Spleen (tissue), 11 donors: ENCODE results near the gene RBM27. TPM values are rescaled to one million over a fixed set of nuclear protein-coding genes. Genes with fewer than 3 reads are reported as not detected.
"Not testable (repeated sequence)": the region's sequence is repeated elsewhere in the genome, so short reads cannot be mapped to it uniquely, and the experiment has no call there.

Experiments
- DNase-seq: peaks from one replicate; pipeline ENCODE4 v3.0.0-alpha.2; 2020
- H3K27ac ChIP-seq, 8 donors: fragments of 200-600 bp; sonication (generic) in 7 of 8; 1 replicate in 4 of 8; 2 replicates in 4 of 8; pipeline versions ENCODE4 v1.5.0 to v1.8.0; 2016 to 2021; ENCODE audit warnings: inconsistent platforms in 4 of 8, mild to moderate bottlenecking in 4 of 8, moderate library complexity in 1 of 8
- H3K27me3 ChIP-seq, 7 donors: fragments of 200-600 bp; sonication (generic) in 6 of 7; replicated peaks in 1 of 7; 1 replicate in 4 of 7; 2 replicates in 3 of 7; pipeline versions ENCODE4 v1.5.0 to v1.8.0; 2016 to 2021; ENCODE audit warnings: inconsistent platforms in 3 of 7, mild to moderate bottlenecking in 1 of 7
- H3K36me3 ChIP-seq, 6 donors: fragments of 200-600 bp; sonication (generic) in 5 of 6; 1 replicate in 4 of 6; 2 replicates in 2 of 6; pipeline versions ENCODE4 v1.5.0 to v1.8.0; 2016 to 2021; ENCODE audit warnings: inconsistent platforms in 2 of 6
- H3K4me1 ChIP-seq, 6 donors: fragments of 200-600 bp; sonication (generic) in 5 of 6; 1 replicate in 3 of 6; 2 replicates in 3 of 6; pipeline versions ENCODE4 v1.5.0 to v1.8.0; 2016 to 2021; ENCODE audit warnings: inconsistent platforms in 3 of 6
- H3K4me3 ChIP-seq, 8 donors: fragments of 200-600 bp; sonication (generic) in 7 of 8; 1 replicate in 4 of 8; 2 replicates in 4 of 8; pipeline versions ENCODE4 v1.5.0 to v1.8.0; 2016 to 2021; ENCODE audit warnings: inconsistent platforms in 4 of 8, mild to moderate bottlenecking in 4 of 8, moderate library complexity in 2 of 8
- H3K9me3 ChIP-seq, 8 donors: fragments of 200-600 bp; sonication (generic) in 7 of 8; 1 replicate in 4 of 8; 2 replicates in 4 of 8; pipeline versions ENCODE4 v1.5.0 to v1.8.0; 2016 to 2021; ENCODE audit warnings: inconsistent platforms in 4 of 8
- CTCF ChIP-seq, 11 experiments: fragments of 200-600 bp in 7 of 11; fragments of 450-650 bp in 4 of 11; sonication (generic) in 4 of 11; IDR thresholded peaks in 8 of 11; conservative IDR thresholded peaks in 3 of 11; 1 replicate in 7 of 11; 2 replicates in 4 of 11; pipeline versions ENCODE4 v1.4.0 to v1.8.0; 2016 to 2021; ENCODE audit warnings: antibody characterized with exemption in 11 of 11, inconsistent platforms in 4 of 11, mild to moderate bottlenecking in 1 of 11
- POLR2A ChIP-seq, 3 donors: fragments of 450-650 bp; IDR thresholded peaks; one replicate each; pipeline ENCODE4 v1.5.1; 2017; ENCODE audit warnings: antibody characterized with exemption in 3 of 3, mild to moderate bottlenecking in 1 of 3
- POLR2AphosphoS5 ChIP-seq, 3 donors: sonication (generic); formaldehyde crosslinking; IDR thresholded peaks; one replicate each; pipeline ENCODE4 v1.5.1; 2017; ENCODE audit warnings: antibody characterized with exemption in 3 of 3
- WGBS, 5 donors: extraction: QIAGEN DNeasy Blood & Tissue Kit in 3 of 5; methylation state at CpG; one replicate each; pipeline versions ENCODE4 v1.1.5 to v1.1.7; 2013 to 2018; 5-methylcytosine and 5-hydroxymethylcytosine counted together
- intact Hi-C: fragments of 100-400 bp; cut with DNase I; formaldehyde crosslinking; loops from one replicate; pipeline ENCODE4 v1.15.0; 2023; ENCODE audit warnings: low total_unique reads
- polyA plus RNA-seq, 3 donors: library from polyadenylated mRNA; stranded (reverse); fragments of 200-250 nt; gene quantifications; one replicate each; pipeline ENCODE4 v1.2.1, GENCODE V29; 2013
- total RNA-seq, 7 donors: library from RNA; depleted of rRNA in 3 of 7; stranded (reverse); fragments of >200 nt in 3 of 7; fragmentation: NEBNext Ultra II Directional in 4 of 7; extraction: Animal tissue kit (Norgen Biotek cat#: 25700) in 4 of 7; gene quantifications; one replicate each; pipeline versions ENCODE4 v1.1.0 to v1.2.1, GENCODE V29; 2016 to 2021
- donor health status: healthy with polysubstance abuse.
- donor health status: DM: no; HTN: no; CAD: no; lungs with moderate emphysema.
- donor health status: DM: no; HTN: no; CAD: no.
- donor health status: Bipolar disorder and iron deficiency.
- donor health status: healthy.
- donor health status: DM: no; HTN: no; CAD: no.
- donor health status: DM: yes; HTN: yes; CAD: no.

Gene RBM27
- total and polyA plus RNA-seq, 10 donors: 5.5 to 26.4 (median 17.9) TPM

- Histone ChIP-seq H3K4me1 (peaks cover 2 to 15% (median 11%) of the 10 kb centered on the region in 6 donors), H3K9me3 (no peaks in the 10 kb centered on the region), H3K36me3 (no peaks in the 10 kb centered on the region), H3K27me3 (no peaks in the 10 kb centered on the region), H3K27ac (no peak overlapping the region), H3K4me3 (no peak overlapping the region)
- TF ChIP-seq POLR2AphosphoS5 (IDR thresholded peaks at IDR 0.05) (no peak), POLR2A (IDR thresholded peaks at IDR 0.05) (no peak), CTCF (IDR thresholded peaks at IDR 0.05 in 8 of 11, conservative IDR thresholded peaks at IDR 0.05 in 3 of 11) (no peak)
- DNase-seq: no peak
- intact Hi-C loops: no loop called here
- WGBS, 5 donors: 81 to 88% (median 85%) methylated on average over 6 of the region's 6 CpGs
These were observed 4.1 kb upstream of the RBM27 start for GRCh38 chr5:146199176-146199815.

DNA sequence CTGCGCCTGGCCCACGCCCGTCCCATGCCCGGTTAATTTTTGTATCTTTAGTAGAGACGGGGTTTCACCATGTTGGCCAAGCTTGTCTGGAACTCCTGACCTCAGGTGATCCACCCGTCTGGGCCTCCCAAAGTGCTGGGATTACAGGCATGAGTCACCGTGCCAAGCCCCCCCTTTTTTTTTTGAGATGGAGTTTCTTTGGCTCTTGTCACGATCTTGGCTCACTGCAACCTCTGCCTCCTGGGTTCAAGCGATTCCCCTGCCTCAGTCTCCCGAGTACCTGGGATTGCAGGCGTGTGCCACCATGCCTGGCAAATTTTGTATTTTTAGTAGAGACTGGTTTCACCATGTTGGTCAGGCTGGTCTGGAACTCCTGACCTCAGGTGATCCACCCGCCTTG lies 1.6 kb upstream of the RBM27 start:
- DNase-seq, H3K27me3 ChIP-seq, intact Hi-C loops, H3K9me3 ChIP-seq, H3K36me3 ChIP-seq, H3K4me3 ChIP-seq, H3K27ac ChIP-seq: not testable (repeated sequence)
- WGBS, 5 donors: 95 to 98% (median 96%) methylated on average over 12 of the region's 12 CpGs
- H3K4me1 ChIP-seq: peaks cover 15 to 40% (median 36%) of the 10 kb centered on the region in 6 donors

- DNase-seq: no peak
- TF ChIP-seq POLR2AphosphoS5 (IDR thresholded peaks at IDR 0.05) (no peak), CTCF (IDR thresholded peaks at IDR 0.05 in 8 of 11, conservative IDR thresholded peaks at IDR 0.05 in 3 of 11) (no peak), POLR2A (IDR thresholded peaks at IDR 0.05) (no peak)
- intact Hi-C loops: no loop called here
These were observed 427 bp downstream of the RBM27 start for GRCh38 chr5:146203872-146204192.

DNA sequence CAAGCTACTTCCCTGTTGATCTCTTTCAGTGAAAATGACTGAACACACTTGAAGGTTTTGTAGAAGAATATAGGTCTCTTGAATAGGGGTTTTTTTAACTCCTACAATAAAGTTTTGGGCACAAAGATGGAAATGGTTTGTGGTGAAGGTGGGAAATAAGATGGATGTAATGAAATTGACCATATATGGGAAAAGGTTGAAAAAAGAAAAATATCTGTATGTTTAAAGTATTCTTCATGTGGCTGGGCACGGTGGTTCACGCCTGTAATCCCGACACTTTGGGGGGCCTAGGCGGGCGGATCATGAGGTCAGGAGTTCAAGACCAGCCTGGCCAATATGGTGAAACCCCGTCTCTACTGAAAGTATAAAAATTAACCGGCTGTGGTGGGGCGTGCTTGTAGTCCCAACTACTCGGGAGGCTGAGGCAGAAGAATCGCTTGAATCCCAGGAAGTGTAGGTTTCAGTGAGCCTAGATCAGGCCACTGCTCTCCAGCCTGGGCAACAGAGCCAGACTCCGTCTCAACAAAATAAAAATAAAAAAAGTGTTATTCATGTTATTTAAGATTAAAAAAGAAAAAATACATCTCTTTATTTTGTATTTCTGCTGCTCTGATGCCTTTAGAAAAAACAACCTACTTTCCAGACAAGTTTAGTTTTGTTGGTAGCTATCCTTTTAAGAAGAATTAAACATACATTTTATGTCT lies 2.2 kb downstream of the RBM27 start:
- Histone ChIP-seq H3K27ac (peak overlapping the region in 1 of 8 donors; percentile 1), H3K36me3 (no peaks in the 10 kb centered on the region), H3K4me3 (peak overlapping the region in 3 of 8 donors; percentile 89 to 93 (median 92)), H3K9me3 (no peaks in the 10 kb centered on the region), H3K27me3 (no peaks in the 10 kb centered on the region), H3K4me1 (peaks cover 15 to 75% (median 62%) of the 10 kb centered on the region in 6 donors)
- 69 to 78% (median 75%) methylated on average over 11 of the region's 11 CpGs for WGBS, 5 donors
- no peak for DNase-seq
- intact Hi-C loops: no loop called here
- TF ChIP-seq POLR2AphosphoS5 (IDR thresholded peaks at IDR 0.05): no peak
- no peak for TF ChIP-seq CTCF (IDR thresholded peaks at IDR 0.05 in 8 of 11, conservative IDR thresholded peaks at IDR 0.05 in 3 of 11)
- no peak for TF ChIP-seq POLR2A (IDR thresholded peaks at IDR 0.05)

More at GRCh38 chr5:146203872-146204192, 427 bp downstream of the RBM27 start:
- peak overlapping the region; percentile 46 to 93 (median 83) for H3K4me3 ChIP-seq
- no peaks in the 10 kb centered on the region for H3K27me3 ChIP-seq
- H3K4me1 ChIP-seq: peaks cover 15 to 59% (median 48%) of the 10 kb centered on the region in 6 donors
- no peaks in the 10 kb centered on the region for H3K9me3 ChIP-seq
- H3K36me3 ChIP-seq: no peaks in the 10 kb centered on the region
- H3K27ac ChIP-seq: peak overlapping the region; percentile 55 to 92 (median 87)
- 0 to 2% (median 1%) methylated on average over 18 to 21 of the region's 21 CpGs for WGBS, 5 donors
